ENCODE results near the gene SOX6.

DNA sequence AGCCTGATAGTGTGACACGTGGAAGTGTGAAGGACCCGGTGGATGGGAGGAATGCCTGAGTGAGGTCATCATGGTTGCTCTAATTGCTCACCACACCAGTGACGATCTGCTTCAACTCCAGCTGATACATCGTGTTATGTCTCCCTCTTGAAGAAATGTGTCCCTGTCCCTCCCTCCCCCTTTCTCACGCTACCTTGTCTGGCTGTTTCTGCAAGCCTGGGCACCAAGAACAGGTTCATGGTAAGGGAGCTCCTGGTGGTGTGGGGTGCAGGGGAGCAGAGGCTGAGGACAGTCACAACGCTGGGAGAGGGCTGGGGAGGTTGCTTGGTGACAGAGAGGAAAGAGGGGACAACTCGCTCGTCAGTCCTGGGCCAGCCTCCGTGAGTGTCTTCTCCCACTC lies 413.4 kb downstream of the SOX6 start:
- TF ChIP-seq, protein P1, sequence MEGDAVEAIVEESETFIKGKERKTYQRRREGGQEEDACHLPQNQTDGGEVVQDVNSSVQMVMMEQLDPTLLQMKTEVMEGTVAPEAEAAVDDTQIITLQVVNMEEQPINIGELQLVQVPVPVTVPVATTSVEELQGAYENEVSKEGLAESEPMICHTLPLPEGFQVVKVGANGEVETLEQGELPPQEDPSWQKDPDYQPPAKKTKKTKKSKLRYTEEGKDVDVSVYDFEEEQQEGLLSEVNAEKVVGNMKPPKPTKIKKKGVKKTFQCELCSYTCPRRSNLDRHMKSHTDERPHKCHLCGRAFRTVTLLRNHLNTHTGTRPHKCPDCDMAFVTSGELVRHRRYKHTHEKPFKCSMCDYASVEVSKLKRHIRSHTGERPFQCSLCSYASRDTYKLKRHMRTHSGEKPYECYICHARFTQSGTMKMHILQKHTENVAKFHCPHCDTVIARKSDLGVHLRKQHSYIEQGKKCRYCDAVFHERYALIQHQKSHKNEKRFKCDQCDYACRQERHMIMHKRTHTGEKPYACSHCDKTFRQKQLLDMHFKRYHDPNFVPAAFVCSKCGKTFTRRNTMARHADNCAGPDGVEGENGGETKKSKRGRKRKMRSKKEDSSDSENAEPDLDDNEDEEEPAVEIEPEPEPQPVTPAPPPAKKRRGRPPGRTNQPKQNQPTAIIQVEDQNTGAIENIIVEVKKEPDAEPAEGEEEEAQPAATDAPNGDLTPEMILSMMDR (IDR thresholded peaks at IDR 0.05; ENCODE audit: insufficient read depth, low read depth, low read length), result no peak
- TF ChIP-seq EZH2 (IDR thresholded peaks at IDR 0.05; ENCODE audit: insufficient read depth, low read length), result no peak

Measured in astrocyte (in vitro differentiated cells and primary cell).